A673 (cell line): ENCODE measurements around the gene RNF175. TPM values are rescaled to one million over a fixed set of nuclear protein-coding genes. Genes with fewer than 3 reads are reported as not detected.

Source experiments
- BruUV-seq: library from RNA; stranded (reverse); fragments of 400-500 nt; replicated peaks from 2 replicates; lab custom pipeline; 2021; lab: Mats Ljungman, UMichigan
- CTCF ChIA-PET: fragments of 300-600 bp; sonication (Branson Sonifier 250); formaldehyde crosslinking; loops from one replicate; lab custom pipeline; 2022; ENCODE audit warnings: antibody characterized with exemption; lab: Charles Lee
- POLR2A ChIA-PET: fragments of 300-600 bp; sonication (Branson Sonifier 250); formaldehyde crosslinking; loops from one replicate; lab custom pipeline; 2022; ENCODE audit warnings: antibody characterized with exemption; ENCODE audit not compliant: low non-redundant PET; lab: Charles Lee
- DNase-seq: peaks from one replicate; pipeline ENCODE4 v3.0.0-alpha.2; 2015; ENCODE audit warnings: low spot score
- H3K27ac ChIP-seq: fragments of 200-600 bp; sonication (generic); 2 replicates; pipeline ENCODE4 v1.5.1; 2016; ENCODE audit warnings: mixed run types, low read depth, mild to moderate bottlenecking, mixed read lengths, antibody characterized with exemption, low read length; ENCODE audit not compliant: poor library complexity, severe bottlenecking
- H3K27me3 ChIP-seq: fragments of 200-600 bp; sonication (generic); replicated peaks from 2 replicates; pipeline ENCODE4 v1.6.1; 2017; ENCODE audit warnings: mixed run types, low read depth, mild to moderate bottlenecking, mixed read lengths, antibody characterized with exemption, low read length; ENCODE audit not compliant: insufficient read depth, poor library complexity
- H3K36me3 ChIP-seq: fragments of 200-600 bp; sonication (generic); 2 replicates; pipeline ENCODE4 v1.6.1; 2016; ENCODE audit warnings: mixed run types, mild to moderate bottlenecking, mixed read lengths, antibody characterized with exemption, low read length; ENCODE audit not compliant: insufficient read depth, poor library complexity, severe bottlenecking
- H3K4me1 ChIP-seq: fragments of 200-600 bp; sonication (generic); 2 replicates; pipeline ENCODE4 v1.6.1; 2017; ENCODE audit warnings: mixed run types, mild to moderate bottlenecking, mixed read lengths, antibody characterized with exemption, low read length; ENCODE audit not compliant: insufficient read depth, poor library complexity, severe bottlenecking
- H3K4me3 ChIP-seq: fragments of 200-600 bp; sonication (generic); 2 replicates; pipeline ENCODE4 v1.5.1; 2016; ENCODE audit warnings: low read depth, mixed run types, mild to moderate bottlenecking, mixed read lengths, low read length; ENCODE audit not compliant: poor library complexity, severe bottlenecking
- H3K9me3 ChIP-seq: fragments of 200-600 bp; sonication (generic); 2 replicates; pipeline ENCODE4 v1.6.1; 2016; ENCODE audit warnings: mixed run types, low read depth, mild to moderate bottlenecking, mixed read lengths, antibody characterized with exemption, low read length; ENCODE audit not compliant: poor library complexity, severe bottlenecking
- CTCF ChIP-seq: fragments of 300-800, 200-600 bp; sonication (generic); conservative IDR thresholded peaks from 2 replicates; pipeline ENCODE4 v1.5.1; 2017; ENCODE audit warnings: low read depth, mild to moderate bottlenecking, antibody characterized with exemption, low read length, moderate library complexity, mixed read lengths
- EZH2 ChIP-seq: fragments of 200-600 bp; sonication (generic); IDR thresholded peaks from 2 replicates; pipeline ENCODE4 v1.6.1; 2017; ENCODE audit warnings: borderline replicate concordance, low read depth, mild to moderate bottlenecking, mixed read lengths, antibody characterized with exemption, low read length; ENCODE audit not compliant: poor library complexity, severe bottlenecking
- intact Hi-C: fragments of 100-400 bp; cut with micrococcal nuclease; formaldehyde crosslinking; loops from one replicate; pipeline ENCODE4 v1.10.0; 2022; ENCODE audit not compliant: unreplicated experiment
- total RNA-seq: library from RNA; stranded (reverse); gene quantifications from 2 replicates; pipeline ENCODE4 v1.2.3, GENCODE V29; 2021

RNF175 gene
- total RNA-seq, 1 experiment from 2014 or later, result 6.8 TPM

- no TSS peak for BruUV-seq
- POLR2A ChIA-PET, result no interaction called here
- TF ChIP-seq CTCF (no peak), EZH2 (no peak)
Measured at GRCh38 chr4:153798901-153799693, 39.3 kb upstream of the RNF175 start.

DNA sequence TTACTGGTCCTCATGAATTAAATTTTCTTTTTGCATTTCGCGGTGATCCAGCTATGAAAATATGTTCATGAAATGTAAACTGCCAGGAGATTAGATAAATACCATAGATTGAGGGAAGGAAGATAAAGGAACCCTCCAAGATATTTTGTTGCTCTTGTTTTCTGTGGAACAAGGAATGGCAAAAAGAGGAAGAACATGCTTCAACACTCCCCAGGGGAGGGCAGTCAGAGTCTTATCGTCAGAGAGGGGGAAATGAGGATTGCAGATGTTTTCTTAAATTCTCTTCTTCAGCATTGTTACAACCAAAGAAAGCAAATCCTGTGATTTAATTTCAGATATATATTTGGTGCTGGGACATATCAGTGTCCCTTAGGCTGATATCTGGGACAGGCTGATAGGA lies 38.6 kb upstream of the RNF175 start:
- H3K36me3 ChIP-seq, result no peaks in the 10 kb centered on the region
- H3K27me3 ChIP-seq, result peaks cover 10% of the 10 kb centered on the region
- intact Hi-C loops, result no loop called here
- POLR2A ChIA-PET, result no interaction called here
- H3K27ac ChIP-seq, result no peak overlapping the region
- CTCF ChIA-PET, result no interaction called here
- no peaks in the 10 kb centered on the region for H3K9me3 ChIP-seq
- no TSS peak for BruUV-seq
- H3K4me3 ChIP-seq, result no peak overlapping the region
- no peak for TF ChIP-seq CTCF
- TF ChIP-seq EZH2, result no peak
- DNase-seq, result no peak
- H3K4me1 ChIP-seq, result no peaks in the 10 kb centered on the region

More at GRCh38 chr4:153798901-153799693, 39.3 kb upstream of the RNF175 start:
- no peak for DNase-seq
- H3K27me3 ChIP-seq, result peaks cover 3% of the 10 kb centered on the region
- CTCF ChIA-PET, result no interaction called here
- intact Hi-C loops, result no loop called here
- no peak overlapping the region for H3K27ac ChIP-seq
- H3K4me1 ChIP-seq, result no peaks in the 10 kb centered on the region
- no peaks in the 10 kb centered on the region for H3K36me3 ChIP-seq
- no peaks in the 10 kb centered on the region for H3K9me3 ChIP-seq
- H3K4me3 ChIP-seq, result no peak overlapping the region

GRCh38 chr4:153794006-153794405 lies 34.2 kb upstream of the RNF175 start:
- CTCF ChIA-PET, result no interaction called here
- Histone ChIP-seq H3K27ac (no peak overlapping the region), H3K36me3 (no peaks in the 10 kb centered on the region), H3K9me3 (no peaks in the 10 kb centered on the region), H3K4me1 (no peaks in the 10 kb centered on the region), H3K27me3 (peaks cover 52% of the 10 kb centered on the region), H3K4me3 (no peak overlapping the region)
- BruUV-seq, result no TSS peak
- intact Hi-C loops, result no loop called here
- DNase-seq, result no peak
- TF ChIP-seq CTCF (no peak), EZH2 (no peak)
- POLR2A ChIA-PET, result no interaction called here
